ENCODE measurements around the gene TMEM109. TPM values are rescaled to one million over a fixed set of nuclear protein-coding genes. Genes with fewer than 3 reads are reported as not detected.

TMEM109 gene
- polyA plus RNA-seq, 2 of the 4 experiments (the other 2 are of a cell fraction): 40.9 to 93.0 TPM

DNA sequence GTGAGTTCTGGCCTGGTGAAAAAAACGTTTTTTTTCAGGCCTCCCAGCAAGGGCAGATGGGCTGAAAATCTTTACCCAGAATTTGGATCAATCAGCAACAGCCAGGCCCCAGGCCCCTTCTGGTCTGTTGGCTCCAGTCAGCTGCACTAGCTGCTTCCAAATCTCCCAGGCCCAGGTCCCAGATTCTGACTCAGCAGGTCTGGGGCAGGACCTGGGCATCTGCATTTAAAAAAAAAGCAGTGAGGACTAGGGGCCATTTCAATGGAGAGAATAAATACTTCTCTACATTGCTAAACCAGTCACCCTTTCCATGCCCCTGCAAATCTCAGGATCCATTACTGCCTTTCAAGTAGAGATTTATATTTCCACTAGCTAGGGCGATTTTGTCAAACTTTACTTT is 33.7 kb downstream of the TMEM109 start:
- no peak overlapping the region for H3K4me2 ChIP-seq
- H3K4me3 ChIP-seq: no peak overlapping the region
- no peaks in the 10 kb centered on the region for H3K4me1 ChIP-seq
- FAIRE-seq (no peak), DNase-seq (ENCODE audit: low read depth in 1 of 2, low spot score in 1 of 2) (no peak), ATAC-seq (no peak)
- WGBS (ENCODE audit: missing lambda C conversion rate): 24% methylated on average over 2 of the region's 2 CpGs
- H3K27ac ChIP-seq: no peak overlapping the region
- no peak for TF ChIP-seq CHD2 (IDR thresholded peaks at IDR 0.05; ENCODE audit: low read length, partially characterized antibody)
- no peak for TF ChIP-seq NR3C1 (IDR thresholded peaks at IDR 0.05)
- TF ChIP-seq CHD4 (IDR thresholded peaks at IDR 0.05; ENCODE audit: borderline replicate concordance): no peak
- no peaks in the 10 kb centered on the region for H3K9me3 ChIP-seq
- CTCF ChIA-PET: interaction anchor here (1.1 to 1.3 kb wide), 2 partner anchors 8 to 125 kb away, joined by 3 to 4 read pairs; no protein-coding TSS in a partner anchor
- POLR2A ChIA-PET: no interaction called here

DNA sequence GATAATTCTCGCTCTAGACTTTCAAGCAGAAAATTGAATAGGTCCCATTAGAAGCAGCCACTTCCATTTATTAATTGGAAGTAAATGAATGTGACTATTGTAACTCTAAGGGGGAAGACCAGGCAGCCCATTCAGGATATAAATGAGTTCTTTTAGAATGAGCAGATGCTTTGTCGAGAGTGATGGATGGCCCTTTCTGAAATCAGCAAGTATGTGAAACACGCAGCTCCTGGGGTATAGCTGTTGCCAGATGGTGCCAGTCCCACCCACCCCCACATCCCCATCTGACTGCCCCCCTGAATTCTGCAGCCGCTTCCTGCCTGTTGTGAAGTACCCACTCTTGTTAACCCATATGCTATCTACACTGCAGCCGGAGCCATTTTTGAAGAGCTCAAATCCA is 34.3 kb downstream of the TMEM109 start:
- POLR2A ChIA-PET: interaction anchor here (0.6 kb wide), 1 partner anchor 216 kb away, joined by 11 read pairs; no protein-coding TSS in a partner anchor
- ATAC-seq (no peak), FAIRE-seq (no peak), DNase-seq (ENCODE audit: low read depth in 1 of 2, low spot score in 1 of 2) (no peak)
- Histone ChIP-seq H3K4me3 (no peak overlapping the region), H3K4me2 (no peak overlapping the region), H3K4me1 (no peaks in the 10 kb centered on the region), H3K27ac (no peak overlapping the region), H3K9me3 (no peaks in the 10 kb centered on the region)
- TF ChIP-seq HOXA7 (CRISPR knock-in tag; IDR thresholded peaks at IDR 0.05) (no peak), RFX5 (IDR thresholded peaks at IDR 0.05) (no peak), CBX2 (IDR thresholded peaks at IDR 0.05; ENCODE audit: borderline replicate concordance, low read depth) (no peak), FOSL2 (IDR thresholded peaks at IDR 0.05) (no peak), FOSL2 (CRISPR knock-in tag; IDR thresholded peaks at IDR 0.05) (no peak), HOXB13 (CRISPR knock-in tag; IDR thresholded peaks at IDR 0.05; ENCODE audit: low read depth) (no peak), NPAS2 (CRISPR knock-in tag; IDR thresholded peaks at IDR 0.05; ENCODE audit: borderline replicate concordance) (no peak), RCOR1 (IDR thresholded peaks at IDR 0.05; ENCODE audit: low read depth, low read length) (no peak), RAD21 (conservative IDR thresholded peaks at IDR 0.05 in 1 of 2, IDR thresholded peaks at IDR 0.05 in 1 of 2) (no peak), POLR2AphosphoS2 (conservative IDR thresholded peaks at IDR 0.05; ENCODE audit: low read length) (no peak)
- TF ChIP-seq, protein P1, sequence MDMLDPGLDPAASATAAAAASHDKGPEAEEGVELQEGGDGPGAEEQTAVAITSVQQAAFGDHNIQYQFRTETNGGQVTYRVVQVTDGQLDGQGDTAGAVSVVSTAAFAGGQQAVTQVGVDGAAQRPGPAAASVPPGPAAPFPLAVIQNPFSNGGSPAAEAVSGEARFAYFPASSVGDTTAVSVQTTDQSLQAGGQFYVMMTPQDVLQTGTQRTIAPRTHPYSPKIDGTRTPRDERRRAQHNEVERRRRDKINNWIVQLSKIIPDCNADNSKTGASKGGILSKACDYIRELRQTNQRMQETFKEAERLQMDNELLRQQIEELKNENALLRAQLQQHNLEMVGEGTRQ (IDR thresholded peaks at IDR 0.05): no peak
- TF ChIP-seq, protein P2, sequence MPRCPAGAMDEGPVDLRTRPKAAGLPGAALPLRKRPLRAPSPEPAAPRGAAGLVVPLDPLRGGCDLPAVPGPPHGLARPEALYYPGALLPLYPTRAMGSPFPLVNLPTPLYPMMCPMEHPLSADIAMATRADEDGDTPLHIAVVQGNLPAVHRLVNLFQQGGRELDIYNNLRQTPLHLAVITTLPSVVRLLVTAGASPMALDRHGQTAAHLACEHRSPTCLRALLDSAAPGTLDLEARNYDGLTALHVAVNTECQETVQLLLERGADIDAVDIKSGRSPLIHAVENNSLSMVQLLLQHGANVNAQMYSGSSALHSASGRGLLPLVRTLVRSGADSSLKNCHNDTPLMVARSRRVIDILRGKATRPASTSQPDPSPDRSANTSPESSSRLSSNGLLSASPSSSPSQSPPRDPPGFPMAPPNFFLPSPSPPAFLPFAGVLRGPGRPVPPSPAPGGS (IDR thresholded peaks at IDR 0.05): no peak
- TF ChIP-seq, protein P3, sequence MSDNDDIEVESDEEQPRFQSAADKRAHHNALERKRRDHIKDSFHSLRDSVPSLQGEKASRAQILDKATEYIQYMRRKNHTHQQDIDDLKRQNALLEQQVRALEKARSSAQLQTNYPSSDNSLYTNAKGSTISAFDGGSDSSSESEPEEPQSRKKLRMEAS (IDR thresholded peaks at IDR 0.05): no peak
- CTCF ChIA-PET: interaction anchor here (1.1 to 1.3 kb wide), 2 partner anchors 8 to 124 kb away, joined by 3 to 4 read pairs; no protein-coding TSS in a partner anchor
- 66% methylated on average over 4 of the region's 5 CpGs for WGBS (ENCODE audit: missing lambda C conversion rate)

DNA sequence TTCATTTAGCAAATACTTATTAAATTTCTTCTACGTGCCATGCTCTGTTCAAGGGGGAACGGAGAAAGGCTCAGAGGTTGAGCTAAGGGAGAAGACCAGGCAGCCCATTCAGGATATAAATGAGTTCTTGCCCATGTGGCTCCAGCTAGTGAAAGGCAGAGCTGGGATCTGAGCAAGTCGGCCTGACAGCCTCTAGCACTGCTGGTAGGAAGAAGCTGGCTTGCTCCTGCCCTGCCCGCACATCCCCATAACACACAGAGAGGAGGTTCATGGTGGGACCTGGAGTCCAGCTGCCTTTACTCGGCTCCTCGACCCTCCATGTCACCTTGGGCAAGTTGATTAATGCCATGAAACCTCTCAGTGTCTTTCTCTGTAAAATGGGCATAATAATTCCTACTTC is 36.1 kb downstream of the TMEM109 start:
- no peaks in the 10 kb centered on the region for H3K4me1 ChIP-seq
- ATAC-seq (peak in 1 of 2 experiments; percentile 34; a peak in 2 of 6 replicates), FAIRE-seq (no peak), DNase-seq (ENCODE audit: low read depth in 1 of 2, low spot score in 1 of 2) (no peak)
- 54% methylated on average over 6 of the region's 6 CpGs for WGBS (ENCODE audit: missing lambda C conversion rate)
- H3K27ac ChIP-seq: no peak overlapping the region
- POLR2A ChIA-PET: no interaction called here
- no peaks in the 10 kb centered on the region for H3K9me3 ChIP-seq
- no peak overlapping the region for H3K4me3 ChIP-seq
- CTCF ChIA-PET: interaction anchor here (0.8 to 1.4 kb wide), 3 partner anchors 16 to 235 kb away, joined by 3 to 6 read pairs (median 4); no protein-coding TSS in a partner anchor
- TF ChIP-seq MAZ (IDR thresholded peaks at IDR 0.05; ENCODE audit: borderline replicate concordance, low read depth, low read length): no peak
- no peak for TF ChIP-seq CBX8 (IDR thresholded peaks at IDR 0.05)
- TF ChIP-seq, protein P4, sequence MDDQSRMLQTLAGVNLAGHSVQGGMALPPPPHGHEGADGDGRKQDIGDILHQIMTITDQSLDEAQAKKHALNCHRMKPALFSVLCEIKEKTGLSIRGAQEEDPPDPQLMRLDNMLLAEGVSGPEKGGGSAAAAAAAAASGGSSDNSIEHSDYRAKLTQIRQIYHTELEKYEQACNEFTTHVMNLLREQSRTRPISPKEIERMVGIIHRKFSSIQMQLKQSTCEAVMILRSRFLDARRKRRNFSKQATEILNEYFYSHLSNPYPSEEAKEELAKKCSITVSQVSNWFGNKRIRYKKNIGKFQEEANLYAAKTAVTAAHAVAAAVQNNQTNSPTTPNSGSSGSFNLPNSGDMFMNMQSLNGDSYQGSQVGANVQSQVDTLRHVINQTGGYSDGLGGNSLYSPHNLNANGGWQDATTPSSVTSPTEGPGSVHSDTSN (IDR thresholded peaks at IDR 0.05): no peak
- no peak for TF ChIP-seq HOXB13 (CRISPR knock-in tag; IDR thresholded peaks at IDR 0.05; ENCODE audit: low read depth)
- TF ChIP-seq SREBF2 (IDR thresholded peaks at IDR 0.05): no peak
- no peak for TF ChIP-seq KDM5A (IDR thresholded peaks at IDR 0.05)
- no peak for TF ChIP-seq CBX2 (IDR thresholded peaks at IDR 0.05; ENCODE audit: borderline replicate concordance, low read depth)
- TF ChIP-seq NR3C1 (IDR thresholded peaks at IDR 0.05): no peak
- no peak for TF ChIP-seq CHD4 (IDR thresholded peaks at IDR 0.05; ENCODE audit: borderline replicate concordance)
- H3K4me2 ChIP-seq: no peak overlapping the region
